NCI-H2171 treated with DMSO at 0.1 percent for 48 hours (cell line): ENCODE results near the gene SPEG.
A peak's percentile ranks its signal among the peaks of the same experiment; 100 is the strongest.
"Not testable (repeated sequence)": the region's sequence is repeated elsewhere in the genome, so short reads cannot be mapped to it uniquely, and the experiment has no call there.

Experiments used
- DNase-seq: peaks from one replicate; lab custom pipeline; 2025; lab: John Stamatoyannopoulos, UW

The SPEG gene

GRCh38 chr2:219404954-219405353, 29.7 kb upstream of the SPEG start:
- no peak for DNase-seq

- no peak for DNase-seq
Observed at GRCh38 chr2:219405451-219405850, 29.2 kb upstream of the SPEG start.

- DNase-seq, result no peak
Observed at GRCh38 chr2:219405958-219406860, 28.4 kb upstream of the SPEG start.

GRCh38 chr2:219406861-219407230, 27.8 kb upstream of the SPEG start:
- no peak for DNase-seq

- not testable (repeated sequence) for DNase-seq
Observed at GRCh38 chr2:219407343-219407742, 27.3 kb upstream of the SPEG start.

- no peak for DNase-seq
Observed at GRCh38 chr2:219408204-219408603, 26.4 kb upstream of the SPEG start.

GRCh38 chr2:219408631-219409030, 26.0 kb upstream of the SPEG start:
- DNase-seq, result no peak

GRCh38 chr2:219409619-219410018, 25.0 kb upstream of the SPEG start:
- no peak for DNase-seq

GRCh38 chr2:219410390-219410789, 24.3 kb upstream of the SPEG start:
- no peak for DNase-seq

- DNase-seq, result no peak
Observed at GRCh38 chr2:219414857-219415256, 19.8 kb upstream of the SPEG start.

GRCh38 chr2:219415580-219416234, 18.9 kb upstream of the SPEG start:
- no peak for DNase-seq

- DNase-seq, result no peak
Observed at GRCh38 chr2:219416235-219416602, 18.4 kb upstream of the SPEG start.

- no peak for DNase-seq
Observed at GRCh38 chr2:219416938-219417337, 17.7 kb upstream of the SPEG start.

GRCh38 chr2:219417374-219417773, 17.3 kb upstream of the SPEG start:
- no peak for DNase-seq

GRCh38 chr2:219418155-219419011, 16.3 kb upstream of the SPEG start, which contains the start of gene DES:
Gene DES (plus strand): TSS chr2:219418377. CDS start chr2:219418463, 86 bp downstream.
- no peak for DNase-seq

GRCh38 chr2:219419012-219419324, 15.7 kb upstream of the SPEG start:
- DNase-seq, result no peak

GRCh38 chr2:219419331-219420197, 15.1 kb upstream of the SPEG start:
- no peak for DNase-seq

GRCh38 chr2:219420687-219421086, 14.0 kb upstream of the SPEG start:
- DNase-seq, result no peak

GRCh38 chr2:219421323-219421722, 13.3 kb upstream of the SPEG start:
- no peak for DNase-seq

- no peak for DNase-seq
Observed at GRCh38 chr2:219422952-219423534, 11.6 kb upstream of the SPEG start.

GRCh38 chr2:219423652-219424377, 10.8 kb upstream of the SPEG start:
- peak; percentile 70 for DNase-seq
